WERI-Rb-1 (cell line): ENCODE results near the gene AGBL5.

Source experiments
- DNase-seq: peaks from one replicate; pipeline ENCODE4 v3.0.0-alpha.2; 2020
- H3K27ac ChIP-seq: fragments of 250-450 bp; sonication (Bioruptor Pico); 2 replicates; pipeline ENCODE4 v1.5.1; 2020; ENCODE audit warnings: mild to moderate bottlenecking, moderate library complexity
- H3K27me3 ChIP-seq: fragments of 250-450 bp; sonication (Bioruptor Pico); 2 replicates; pipeline ENCODE4 v1.5.1; 2021; ENCODE audit warnings: mild to moderate bottlenecking, low read depth, moderate library complexity; ENCODE audit not compliant: insufficient read depth, severe bottlenecking
- H3K36me3 ChIP-seq: fragments of 250-450 bp; sonication (Bioruptor Pico); 2 replicates; pipeline ENCODE4 v1.5.1; 2020; ENCODE audit warnings: mild to moderate bottlenecking, moderate library complexity
- H3K4me3 ChIP-seq: 2 replicates; pipeline ENCODE4 v1.5.1; 2011; ENCODE audit warnings: low read depth, mild to moderate bottlenecking, control low read depth, low read length
- H3K9me3 ChIP-seq: fragments of 250-450 bp; sonication (Bioruptor Pico); 2 replicates; pipeline ENCODE4 v1.5.1; 2021; ENCODE audit warnings: mild to moderate bottlenecking, moderate library complexity; ENCODE audit not compliant: severe bottlenecking
- TF ChIP-seq, protein P1 (sequence below): IDR thresholded peaks from 2 replicates; pipeline ENCODE4 v1.5.1; 2011; ENCODE audit warnings: low read depth, mild to moderate bottlenecking, control low read depth, inconsistent platforms, low read length

Gene AGBL5

GRCh38 chr2:27095745-27096651 lies 44.5 kb downstream of the AGBL5 start:
- Histone ChIP-seq H3K27me3 (no peaks in the 10 kb centered on the region), H3K9me3 (no peaks in the 10 kb centered on the region), H3K27ac (peak overlapping the region; percentile 58), H3K36me3 (no peaks in the 10 kb centered on the region), H3K4me3 (peak overlapping the region; percentile 42)
- TF ChIP-seq, protein P1, sequence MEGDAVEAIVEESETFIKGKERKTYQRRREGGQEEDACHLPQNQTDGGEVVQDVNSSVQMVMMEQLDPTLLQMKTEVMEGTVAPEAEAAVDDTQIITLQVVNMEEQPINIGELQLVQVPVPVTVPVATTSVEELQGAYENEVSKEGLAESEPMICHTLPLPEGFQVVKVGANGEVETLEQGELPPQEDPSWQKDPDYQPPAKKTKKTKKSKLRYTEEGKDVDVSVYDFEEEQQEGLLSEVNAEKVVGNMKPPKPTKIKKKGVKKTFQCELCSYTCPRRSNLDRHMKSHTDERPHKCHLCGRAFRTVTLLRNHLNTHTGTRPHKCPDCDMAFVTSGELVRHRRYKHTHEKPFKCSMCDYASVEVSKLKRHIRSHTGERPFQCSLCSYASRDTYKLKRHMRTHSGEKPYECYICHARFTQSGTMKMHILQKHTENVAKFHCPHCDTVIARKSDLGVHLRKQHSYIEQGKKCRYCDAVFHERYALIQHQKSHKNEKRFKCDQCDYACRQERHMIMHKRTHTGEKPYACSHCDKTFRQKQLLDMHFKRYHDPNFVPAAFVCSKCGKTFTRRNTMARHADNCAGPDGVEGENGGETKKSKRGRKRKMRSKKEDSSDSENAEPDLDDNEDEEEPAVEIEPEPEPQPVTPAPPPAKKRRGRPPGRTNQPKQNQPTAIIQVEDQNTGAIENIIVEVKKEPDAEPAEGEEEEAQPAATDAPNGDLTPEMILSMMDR: no peak
- peak; percentile 73 for DNase-seq

- H3K36me3 ChIP-seq: no peaks in the 10 kb centered on the region
- no peaks in the 10 kb centered on the region for H3K9me3 ChIP-seq
- no peak overlapping the region for H3K4me3 ChIP-seq
- H3K27ac ChIP-seq: no peak overlapping the region
- DNase-seq: no peak
- H3K27me3 ChIP-seq: no peaks in the 10 kb centered on the region
- TF ChIP-seq, protein P1: no peak
These were observed 45.4 kb downstream of the AGBL5 start for GRCh38 chr2:27096748-27097297.

DNA sequence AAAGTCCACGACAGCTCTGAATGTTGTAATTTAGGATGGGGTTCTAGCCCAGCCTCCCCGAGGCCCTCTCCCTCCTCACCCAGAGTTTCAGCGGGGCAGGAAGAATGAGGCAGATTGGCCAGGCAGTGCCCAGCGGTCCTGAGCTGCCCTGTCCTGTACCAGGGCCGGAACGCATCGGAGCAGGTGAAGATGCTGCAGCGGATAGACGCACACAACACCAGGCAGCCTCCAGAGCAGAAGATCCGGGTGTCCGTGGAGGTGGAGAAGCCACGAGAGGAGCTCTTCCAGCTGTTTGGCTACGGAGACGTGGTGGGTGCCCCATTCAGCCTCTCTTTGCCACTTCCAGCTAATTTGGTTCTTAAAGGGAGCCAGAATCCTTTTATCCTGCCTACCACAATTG lies 45.9 kb downstream of the AGBL5 start:
- Histone ChIP-seq H3K4me3 (no peak overlapping the region), H3K27me3 (no peaks in the 10 kb centered on the region), H3K9me3 (no peaks in the 10 kb centered on the region), H3K36me3 (no peaks in the 10 kb centered on the region), H3K27ac (no peak overlapping the region)
- TF ChIP-seq, protein P1: no peak
- DNase-seq: no peak

DNA sequence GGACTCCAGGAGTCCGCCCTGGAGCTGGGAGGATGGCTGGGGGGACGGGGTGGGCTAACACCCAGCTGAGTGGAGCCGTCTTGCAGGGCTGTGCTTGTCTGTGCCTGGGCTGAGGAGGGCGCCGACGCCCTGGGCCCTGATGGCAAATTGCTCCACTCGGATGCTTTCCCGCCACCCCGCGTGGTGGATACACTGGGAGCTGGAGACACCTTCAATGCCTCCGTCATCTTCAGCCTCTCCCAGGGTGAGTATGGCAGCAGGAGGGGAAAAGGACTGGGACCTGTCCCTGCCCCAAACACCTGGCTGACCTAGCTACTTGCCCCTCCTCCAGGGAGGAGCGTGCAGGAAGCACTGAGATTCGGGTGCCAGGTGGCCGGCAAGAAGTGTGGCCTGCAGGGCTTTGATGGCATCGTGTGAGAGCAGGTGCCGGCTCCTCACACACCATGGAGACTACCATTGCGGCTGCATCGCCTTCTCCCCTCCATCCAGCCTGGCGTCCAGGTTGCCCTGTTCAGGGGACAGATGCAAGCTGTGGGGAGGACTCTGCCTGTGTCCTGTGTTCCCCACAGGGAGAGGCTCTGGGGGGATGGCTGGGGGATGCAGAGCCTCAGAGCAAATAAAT lies 48.0 kb downstream of the AGBL5 start:
- H3K36me3 ChIP-seq: no peaks in the 10 kb centered on the region
- TF ChIP-seq, protein P1: no peak
- no peak overlapping the region for H3K27ac ChIP-seq
- H3K9me3 ChIP-seq: no peaks in the 10 kb centered on the region
- no peak for DNase-seq
- no peaks in the 10 kb centered on the region for H3K27me3 ChIP-seq
- H3K4me3 ChIP-seq: no peak overlapping the region

- Histone ChIP-seq H3K36me3 (no peaks in the 10 kb centered on the region), H3K27ac (no peak overlapping the region), H3K4me3 (no peak overlapping the region), H3K9me3 (no peaks in the 10 kb centered on the region), H3K27me3 (no peaks in the 10 kb centered on the region)
- TF ChIP-seq, protein P1: peak; percentile 25; the same call in 1 of the 2 replicates
- DNase-seq: no peak
These were observed 48.6 kb downstream of the AGBL5 start for GRCh38 chr2:27100036-27100435.
